Smooth muscle cell (in vitro differentiated cells): ENCODE data around the gene PCGF2. TPM values are rescaled to one million over a fixed set of nuclear protein-coding genes. Genes with fewer than 3 reads are reported as not detected.

ENCODE experiments used
- DNase-seq: peaks from one replicate; lab custom pipeline; 2025; ENCODE audit not compliant: unreplicated experiment; lab: John Stamatoyannopoulos, UW
- H2AFZ ChIP-seq: fragments of 200-600 bp; sonication (generic); 2 replicates; pipeline ENCODE4 v1.6.0; 2016; ENCODE audit warnings: antibody characterized with exemption, low read depth, mild to moderate bottlenecking
- H3F3A ChIP-seq: fragments of 200-600 bp; sonication (generic); 2 replicates; pipeline ENCODE4 v1.6.0; 2017; ENCODE audit warnings: antibody characterized with exemption, low read depth
- H3K27ac ChIP-seq: fragments of 200-600 bp; sonication (generic); 2 replicates; pipeline ENCODE4 v1.5.1; 2016; ENCODE audit warnings: low read depth, mild to moderate bottlenecking
- H3K27me3 ChIP-seq: fragments of 200-600 bp; sonication (generic); 2 replicates; pipeline ENCODE4 v1.6.1; 2016; ENCODE audit warnings: low read depth, mild to moderate bottlenecking
- H3K36me3 ChIP-seq: fragments of 200-600 bp; sonication (generic); 2 replicates; pipeline ENCODE4 v1.5.1; 2016; ENCODE audit warnings: low read depth
- H3K4me1 ChIP-seq: fragments of 200-600 bp; sonication (generic); 2 replicates; pipeline ENCODE4 v1.5.1; 2016; ENCODE audit warnings: low read depth
- H3K4me2 ChIP-seq: fragments of 200-600 bp; sonication (generic); 2 replicates; pipeline ENCODE4 v1.6.0; 2016; ENCODE audit warnings: mild to moderate bottlenecking
- H3K4me3 ChIP-seq: fragments of 200-600 bp; sonication (generic); 2 replicates; pipeline ENCODE4 v1.5.1; 2016; ENCODE audit warnings: mild to moderate bottlenecking
- H3K79me2 ChIP-seq: fragments of 200-600 bp; sonication (generic); 2 replicates; pipeline ENCODE4 v1.6.0; 2016; ENCODE audit warnings: low read depth, mild to moderate bottlenecking
- H3K9ac ChIP-seq: fragments of 200-600 bp; sonication (generic); 2 replicates; pipeline ENCODE4 v1.6.0; 2016; ENCODE audit warnings: low read depth
- H3K9me3 ChIP-seq: fragments of 200-600 bp; sonication (generic); replicated peaks from 2 replicates; pipeline ENCODE4 v1.5.1; 2016; ENCODE audit warnings: low read depth
- H4K20me1 ChIP-seq: fragments of 200-600 bp; sonication (generic); 2 replicates; pipeline ENCODE4 v1.6.0; 2016; ENCODE audit warnings: low read depth
- WGBS: methylation state at CpG from one replicate; pipeline ENCODE4 v1.1.7; 2016; ENCODE audit warnings: low lambda C conversion rate; 5-methylcytosine and 5-hydroxymethylcytosine counted together
- polyA plus RNA-seq: library from polyadenylated mRNA; unstranded; fragments of >200 nt; fragmentation: Nextera tagmentation; extraction: Ambion mirVana; gene quantifications from 2 replicates; pipeline ENCODE4 v1.2.1, GENCODE V29; 2016
- total RNA-seq: library from RNA; depleted of rRNA; stranded (reverse); fragments of >200 nt; gene quantifications from 2 replicates; pipeline ENCODE4 v1.2.3, GENCODE V29; 2014
- TF ChIP-seq, protein P1 (sequence below): fragments of 200-600 bp; sonication (generic); IDR thresholded peaks from 2 replicates; pipeline ENCODE4 v1.5.1; 2017; ENCODE audit warnings: borderline replicate concordance, mild to moderate bottlenecking, antibody characterized with exemption; ENCODE audit not compliant: insufficient read depth, poor library complexity, severe bottlenecking

Gene PCGF2
- total and polyA plus RNA-seq, 2 experiments from 2014 or later, result 6.1 to 11.6 TPM

DNA sequence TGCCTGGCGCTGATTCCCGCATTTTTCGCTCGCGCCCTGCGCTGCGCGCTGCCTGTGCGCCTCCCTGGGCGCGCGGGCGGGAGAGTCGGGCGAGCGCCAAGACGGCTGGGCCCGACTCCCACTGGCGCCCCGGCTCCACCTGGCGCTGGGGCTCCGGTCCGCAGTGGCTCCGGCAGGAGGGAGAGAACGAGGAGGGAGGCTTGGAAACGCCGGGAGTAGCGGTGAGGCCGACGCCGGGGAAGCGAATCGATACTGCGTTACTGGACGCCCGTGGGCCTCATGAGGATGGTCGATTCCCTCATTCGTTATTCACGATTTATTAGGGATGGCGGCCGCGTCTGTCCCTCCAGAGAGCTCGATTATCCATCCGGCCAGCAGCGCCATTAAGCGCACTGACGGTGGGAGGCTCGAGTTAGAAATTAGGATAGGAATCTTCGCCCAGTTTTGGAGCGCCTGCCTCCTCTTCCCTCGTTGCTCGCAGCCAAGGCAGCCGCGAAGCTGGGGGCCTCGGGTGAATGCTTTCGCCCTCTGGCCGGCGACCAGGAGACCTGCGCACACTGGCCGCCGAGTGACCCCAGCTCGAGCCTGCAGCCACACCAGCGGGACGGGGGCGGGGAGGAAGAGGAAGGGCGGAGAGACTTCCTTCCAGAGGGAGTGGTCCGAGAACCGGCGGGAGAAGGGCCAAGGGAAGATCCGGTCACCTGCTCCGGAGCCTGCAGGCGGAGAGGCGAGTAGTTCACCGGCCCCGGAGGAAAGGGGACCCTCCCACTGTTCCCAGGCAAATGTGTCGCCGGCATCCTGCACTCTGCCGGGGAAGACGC lies 1.3 kb upstream of the PCGF2 start:
- H3K4me2 ChIP-seq, result peak overlapping the region; percentile 98
- H4K20me1 ChIP-seq, result peaks cover 29% of the 10 kb centered on the region
- H3K9ac ChIP-seq, result no peak overlapping the region
- peak overlapping the region; percentile 72 for H3K4me3 ChIP-seq
- WGBS, result 2% methylated on average over 71 of the region's 79 CpGs
- no peaks in the 10 kb centered on the region for H3K9me3 ChIP-seq
- no peaks in the 10 kb centered on the region for H3K36me3 ChIP-seq
- DNase-seq, result peak; percentile 20
- peaks cover 33% of the 10 kb centered on the region for H3K4me1 ChIP-seq
- TF ChIP-seq, protein P1, sequence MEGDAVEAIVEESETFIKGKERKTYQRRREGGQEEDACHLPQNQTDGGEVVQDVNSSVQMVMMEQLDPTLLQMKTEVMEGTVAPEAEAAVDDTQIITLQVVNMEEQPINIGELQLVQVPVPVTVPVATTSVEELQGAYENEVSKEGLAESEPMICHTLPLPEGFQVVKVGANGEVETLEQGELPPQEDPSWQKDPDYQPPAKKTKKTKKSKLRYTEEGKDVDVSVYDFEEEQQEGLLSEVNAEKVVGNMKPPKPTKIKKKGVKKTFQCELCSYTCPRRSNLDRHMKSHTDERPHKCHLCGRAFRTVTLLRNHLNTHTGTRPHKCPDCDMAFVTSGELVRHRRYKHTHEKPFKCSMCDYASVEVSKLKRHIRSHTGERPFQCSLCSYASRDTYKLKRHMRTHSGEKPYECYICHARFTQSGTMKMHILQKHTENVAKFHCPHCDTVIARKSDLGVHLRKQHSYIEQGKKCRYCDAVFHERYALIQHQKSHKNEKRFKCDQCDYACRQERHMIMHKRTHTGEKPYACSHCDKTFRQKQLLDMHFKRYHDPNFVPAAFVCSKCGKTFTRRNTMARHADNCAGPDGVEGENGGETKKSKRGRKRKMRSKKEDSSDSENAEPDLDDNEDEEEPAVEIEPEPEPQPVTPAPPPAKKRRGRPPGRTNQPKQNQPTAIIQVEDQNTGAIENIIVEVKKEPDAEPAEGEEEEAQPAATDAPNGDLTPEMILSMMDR, result no peak
- H3K27me3 ChIP-seq, result peaks cover 6% of the 10 kb centered on the region
- peak overlapping the region; percentile 16 for H2AFZ ChIP-seq
- H3K27ac ChIP-seq, result no peak overlapping the region
- H3K79me2 ChIP-seq, result peaks cover 53% of the 10 kb centered on the region
- H3F3A ChIP-seq, result peaks cover 11% of the 10 kb centered on the region

DNA sequence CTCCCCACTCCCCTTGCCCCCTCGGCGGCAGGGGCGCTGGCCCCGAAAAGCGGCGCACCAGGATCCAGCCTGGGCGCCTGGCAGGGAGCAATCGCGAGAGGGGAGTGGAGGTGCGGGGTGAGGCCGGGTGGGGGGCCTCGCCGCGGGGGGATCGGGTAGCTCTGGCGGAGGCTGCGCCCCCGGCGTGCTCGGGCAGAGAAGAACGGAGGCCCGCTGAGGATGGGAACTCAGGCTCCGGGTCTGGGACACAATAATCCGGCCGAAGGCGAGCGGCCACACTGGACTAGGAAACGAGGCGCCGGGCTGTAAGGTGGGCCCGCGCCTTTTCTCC lies 721 bp upstream of the PCGF2 start:
- Histone ChIP-seq H3K4me3 (peak overlapping the region; percentile 72), H3K27me3 (peaks cover 6% of the 10 kb centered on the region), H2AFZ (peak overlapping the region; percentile 16), H3K9ac (peak overlapping the region; percentile 18), H3K4me2 (peak overlapping the region; percentile 98), H4K20me1 (peaks cover 35% of the 10 kb centered on the region), H3K79me2 (peaks cover 53% of the 10 kb centered on the region), H3K27ac (no peak overlapping the region), H3K4me1 (peaks cover 30% of the 10 kb centered on the region), H3K36me3 (no peaks in the 10 kb centered on the region), H3K9me3 (no peaks in the 10 kb centered on the region), H3F3A (peaks cover 11% of the 10 kb centered on the region)
- 0% methylated on average over 3 of the region's 32 CpGs for WGBS
- TF ChIP-seq, protein P1, result no peak
- no peak for DNase-seq

DNA sequence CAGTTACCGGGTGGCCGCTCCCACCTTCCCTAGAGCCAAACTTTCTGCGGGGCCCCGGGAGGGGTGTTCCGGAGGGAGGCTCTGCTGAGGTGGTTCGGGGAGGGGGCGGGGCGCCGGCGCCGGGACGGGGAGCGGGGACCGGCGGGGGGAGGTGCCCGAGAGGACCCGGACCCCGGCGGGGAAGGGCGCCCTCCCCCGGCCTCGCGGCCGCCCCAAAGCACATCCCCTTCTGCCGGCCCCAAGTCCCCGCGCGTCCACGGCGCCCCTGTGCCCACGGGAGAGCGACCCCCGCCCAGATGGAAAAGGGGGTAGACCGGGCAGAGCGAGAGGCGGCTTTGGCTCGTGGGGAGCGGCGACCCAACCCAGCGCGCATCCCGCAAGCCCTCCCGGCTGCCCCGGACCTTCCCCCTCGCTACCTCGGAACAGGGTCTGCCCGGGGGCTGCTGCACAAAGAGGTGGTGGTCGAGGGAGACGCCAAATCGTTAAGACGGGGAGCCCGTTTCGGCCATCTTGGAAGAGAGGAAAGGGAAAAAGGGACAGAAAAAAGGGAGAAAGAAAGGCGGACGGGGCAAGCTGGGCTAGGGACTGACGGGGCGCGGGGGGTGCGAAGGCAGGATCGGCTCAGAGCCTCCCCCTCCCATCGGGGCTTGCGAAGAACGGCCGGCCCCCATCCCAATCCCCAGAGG lies 530 bp downstream of the PCGF2 start:
- Histone ChIP-seq H3K27ac (no peak overlapping the region), H3K4me3 (peak overlapping the region; percentile 72), H3F3A (peaks cover 11% of the 10 kb centered on the region), H3K79me2 (peaks cover 54% of the 10 kb centered on the region), H3K9me3 (no peaks in the 10 kb centered on the region), H3K27me3 (peaks cover 6% of the 10 kb centered on the region), H3K9ac (peak overlapping the region; percentile 86), H3K4me2 (peak overlapping the region; percentile 98), H2AFZ (peak overlapping the region; percentile 85), H3K36me3 (no peaks in the 10 kb centered on the region), H4K20me1 (peaks cover 47% of the 10 kb centered on the region), H3K4me1 (peaks cover 22% of the 10 kb centered on the region)
- WGBS, result under 1% methylated on average over 50 of the region's 64 CpGs
- peak; percentile 36 for DNase-seq
- TF ChIP-seq, protein P1, result no peak
